Mesenchymal stem cell (in vitro differentiated cells and primary cell): Measurements from ENCODE around the gene IL3RA.

Experiments
- DNase-seq: peaks from one replicate; pipeline ENCODE4 v3.0.0-alpha.2; 2013
- H2AFZ ChIP-seq: one replicate; pipeline ENCODE4 v1.6.1; 2013; ENCODE audit warnings: low read depth, mild to moderate bottlenecking, control low read depth, inconsistent platforms, low read length, moderate library complexity
- H2AK5ac ChIP-seq: 2 replicates; pipeline ENCODE4 v1.6.1; 2013; ENCODE audit warnings: low read length, moderate library complexity, mild to moderate bottlenecking, inconsistent platforms; ENCODE audit not compliant: severe bottlenecking
- H2BK120ac ChIP-seq: one replicate; pipeline ENCODE4 v1.6.1; 2013; ENCODE audit warnings: low read depth, mild to moderate bottlenecking, inconsistent platforms, low read length, moderate library complexity
- H2BK12ac ChIP-seq, 2 experiments: one replicate each; pipeline ENCODE4 v1.6.1; 2013; ENCODE audit warnings: inconsistent platforms in 2 of 2, low read length in 2 of 2, mild to moderate bottlenecking in 2 of 2, moderate library complexity in 2 of 2, control low read depth in 1 of 2
- H2BK15ac ChIP-seq: one replicate; pipeline ENCODE4 v1.6.1; 2013; ENCODE audit warnings: mild to moderate bottlenecking, low read depth, inconsistent platforms; ENCODE audit not compliant: poor library complexity, severe bottlenecking
- H2BK5ac ChIP-seq: 2 replicates; pipeline ENCODE4 v1.6.1; 2013; ENCODE audit warnings: low read depth, mild to moderate bottlenecking, low read length, control low read depth, inconsistent platforms; ENCODE audit not compliant: poor library complexity, severe bottlenecking
- H3K14ac ChIP-seq, 2 experiments: one replicate each; pipeline ENCODE4 v1.6.1; 2013; ENCODE audit warnings: inconsistent platforms in 2 of 2, low read length in 2 of 2, control low read depth in 1 of 2, mild to moderate bottlenecking in 1 of 2, moderate library complexity in 1 of 2
- H3K18ac ChIP-seq, 2 experiments: one replicate each; pipeline ENCODE4 v1.6.1; 2013; ENCODE audit warnings: inconsistent platforms in 2 of 2, low read length in 2 of 2, control low read depth in 1 of 2, low read depth in 1 of 2, mild to moderate bottlenecking in 1 of 2
- H3K23ac ChIP-seq, 2 experiments: one replicate each; pipeline ENCODE4 v1.6.1; 2013; ENCODE audit warnings: inconsistent platforms in 2 of 2, low read length in 2 of 2, mild to moderate bottlenecking in 2 of 2, moderate library complexity in 2 of 2, control low read depth in 1 of 2
- H3K27ac ChIP-seq: 2 replicates; pipeline ENCODE4 v1.5.1; 2013; ENCODE audit warnings: mild to moderate bottlenecking, moderate library complexity, low read length, control low read depth, inconsistent platforms; ENCODE audit not compliant: poor library complexity, severe bottlenecking
- H3K27me3 ChIP-seq, 2 experiments: 2 replicates each; pipeline versions ENCODE4 v1.6.1 to v1.7.0; 2013; ENCODE audit warnings: low read length in 2 of 2, mild to moderate bottlenecking in 2 of 2, moderate library complexity in 2 of 2, control low read depth in 1 of 2, inconsistent platforms in 1 of 2; ENCODE audit not compliant: control insufficient read depth in 1 of 2, insufficient read depth in 1 of 2
- H3K36me3 ChIP-seq, 2 experiments: 2 replicates each; pipeline versions ENCODE4 v1.6.1 to v1.7.0; 2013; ENCODE audit warnings: low read length in 2 of 2, control low read depth in 1 of 2, inconsistent platforms in 1 of 2, low read depth in 1 of 2, mild to moderate bottlenecking in 1 of 2; ENCODE audit not compliant: insufficient read depth in 2 of 2, control insufficient read depth in 1 of 2
- H3K4ac ChIP-seq, 2 experiments: one replicate each; pipeline ENCODE4 v1.6.1; 2013; ENCODE audit warnings: inconsistent platforms in 2 of 2, low read length in 2 of 2, mild to moderate bottlenecking in 2 of 2, moderate library complexity in 2 of 2, control low read depth in 1 of 2, low read depth in 1 of 2
- H3K4me1 ChIP-seq: 2 replicates; pipeline ENCODE4 v1.6.1; 2013; ENCODE audit warnings: low read depth, low read length, control low read depth; ENCODE audit not compliant: control insufficient read depth, insufficient read depth
- H3K4me2 ChIP-seq: 2 replicates; pipeline ENCODE4 v1.6.1; 2013; ENCODE audit warnings: low read length, mild to moderate bottlenecking, inconsistent platforms; ENCODE audit not compliant: poor library complexity, severe bottlenecking
- H3K4me3 ChIP-seq, 2 experiments: 2 replicates each; pipeline versions ENCODE4 v1.5.1 to v1.7.0; 2013; ENCODE audit warnings: low read length in 2 of 2, mild to moderate bottlenecking in 2 of 2, control low read depth in 1 of 2, low read depth in 1 of 2; ENCODE audit not compliant: insufficient read depth in 1 of 2
- H3K79me1 ChIP-seq: replicated peaks from 2 replicates; pipeline ENCODE4 v1.6.1; 2013; ENCODE audit warnings: mild to moderate bottlenecking, control low read depth, low read length, inconsistent platforms; ENCODE audit not compliant: poor library complexity, severe bottlenecking
- H3K9ac ChIP-seq: 2 replicates; pipeline ENCODE4 v1.7.0; 2013; ENCODE audit warnings: mild to moderate bottlenecking, low read length, moderate library complexity
- H3K9me3 ChIP-seq: 2 replicates; pipeline ENCODE4 v1.7.0; 2013; ENCODE audit warnings: mild to moderate bottlenecking, low read length; ENCODE audit not compliant: control insufficient read depth
- H4K8ac ChIP-seq: one replicate; pipeline ENCODE4 v1.6.1; 2013; ENCODE audit warnings: inconsistent platforms, mild to moderate bottlenecking, low read length, moderate library complexity
- H4K91ac ChIP-seq: one replicate; pipeline ENCODE4 v1.6.1; 2013; ENCODE audit warnings: mild to moderate bottlenecking, low read length, inconsistent platforms
- WGBS: methylation state at CpG from one replicate; pipeline ENCODE4 v1.1.7; 2013; ENCODE audit warnings: mixed read lengths; 5-methylcytosine and 5-hydroxymethylcytosine counted together

Gene IL3RA

GRCh38 chrX:1397441-1398270 lies 61.1 kb downstream of the IL3RA start:
- H3K18ac ChIP-seq, result no peak overlapping the region
- H3K23ac ChIP-seq, result no peak overlapping the region
- H2BK15ac ChIP-seq, result no peak overlapping the region
- no peak overlapping the region for H2BK5ac ChIP-seq
- no peak overlapping the region for H2BK12ac ChIP-seq
- no peak overlapping the region for H2AFZ ChIP-seq
- 86% methylated on average over 24 of the region's 29 CpGs for WGBS
- H3K9ac ChIP-seq, result no peak overlapping the region
- H3K27me3 ChIP-seq, result no peaks in the 10 kb centered on the region
- no peak overlapping the region for H3K4me3 ChIP-seq
- peaks cover 33% of the 10 kb centered on the region for H3K79me1 ChIP-seq
- H3K4me1 ChIP-seq, result peaks cover 18% of the 10 kb centered on the region
- H3K14ac ChIP-seq, result no peak overlapping the region
- no peak overlapping the region for H4K91ac ChIP-seq
- H4K8ac ChIP-seq, result peak overlapping the region; percentile 41
- no peak overlapping the region for H2BK120ac ChIP-seq
- DNase-seq, result no peak
- no peak overlapping the region for H2AK5ac ChIP-seq
- H3K27ac ChIP-seq, result no peak overlapping the region
- H3K4me2 ChIP-seq, result no peak overlapping the region
- H3K36me3 ChIP-seq, result peaks cover 35 to 58% of the 10 kb centered on the region in 2 experiments
- no peaks in the 10 kb centered on the region for H3K9me3 ChIP-seq
- H3K4ac ChIP-seq, result no peak overlapping the region

- Histone ChIP-seq H3K9me3 (no peaks in the 10 kb centered on the region), H2BK15ac (no peak overlapping the region), H3K36me3 (peaks cover 44 to 68% of the 10 kb centered on the region in 2 experiments), H3K27ac (no peak overlapping the region), H3K9ac (no peak overlapping the region), H3K4me3 (no peak overlapping the region), H3K14ac (no peak overlapping the region), H2AFZ (no peak overlapping the region), H3K4ac (no peak overlapping the region), H4K8ac (no peak overlapping the region), H2BK120ac (no peak overlapping the region), H3K79me1 (peaks cover 40% of the 10 kb centered on the region), H2BK5ac (no peak overlapping the region), H3K4me1 (peaks cover 18% of the 10 kb centered on the region), H3K23ac (no peak overlapping the region), H3K27me3 (no peaks in the 10 kb centered on the region), H3K18ac (no peak overlapping the region), H4K91ac (no peak overlapping the region), H2AK5ac (no peak overlapping the region), H2BK12ac (no peak overlapping the region), H3K4me2 (no peak overlapping the region)
- WGBS, result 86% methylated on average over 23 of the region's 29 CpGs
- peak; percentile 33 for DNase-seq
Measured at GRCh38 chrX:1398431-1399340, 62.1 kb downstream of the IL3RA start.

- H3K27me3 ChIP-seq, result no peaks in the 10 kb centered on the region
- H3K4ac ChIP-seq, result no peak overlapping the region
- no peak overlapping the region for H2BK120ac ChIP-seq
- no peaks in the 10 kb centered on the region for H3K9me3 ChIP-seq
- H3K9ac ChIP-seq, result no peak overlapping the region
- no peak overlapping the region for H4K91ac ChIP-seq
- no peak overlapping the region for H2AFZ ChIP-seq
- no peak overlapping the region for H3K14ac ChIP-seq
- no peak for DNase-seq
- H2BK15ac ChIP-seq, result no peak overlapping the region
- peaks cover 35% of the 10 kb centered on the region for H3K79me1 ChIP-seq
- H2AK5ac ChIP-seq, result no peak overlapping the region
- H4K8ac ChIP-seq, result no peak overlapping the region
- H3K4me2 ChIP-seq, result no peak overlapping the region
- H3K18ac ChIP-seq, result no peak overlapping the region
- H3K23ac ChIP-seq, result no peak overlapping the region
- 82% methylated on average over 7 of the region's 12 CpGs for WGBS
- no peak overlapping the region for H2BK12ac ChIP-seq
- no peak overlapping the region for H3K4me3 ChIP-seq
- H2BK5ac ChIP-seq, result no peak overlapping the region
- peaks cover 58 to 66% of the 10 kb centered on the region in 2 experiments for H3K36me3 ChIP-seq
- no peak overlapping the region for H3K27ac ChIP-seq
- peaks cover 12% of the 10 kb centered on the region for H3K4me1 ChIP-seq
Measured at GRCh38 chrX:1400049-1400448, 63.5 kb downstream of the IL3RA start.
